Epithelial cell of esophagus (primary cell): ENCODE results near the gene SHKBP1.

Experiments
- DNase-seq: peaks from one replicate; pipeline ENCODE4 v3.0.0; 2010; ENCODE audit warnings: low read depth
- H3K4me3 ChIP-seq: 2 replicates; pipeline ENCODE4 v1.5.1; 2011; ENCODE audit warnings: mild to moderate bottlenecking, low read length, control low read depth
- CTCF ChIP-seq: IDR thresholded peaks from 2 replicates; pipeline ENCODE4 v1.5.1; 2011; ENCODE audit warnings: low read depth, mild to moderate bottlenecking, low read length, control low read depth, inconsistent platforms; ENCODE audit not compliant: insufficient read depth; ENCODE audit errors: missing control alignments

SHKBP1 gene

GRCh38 chr19:40549007-40549708 is 27.5 kb upstream of the SHKBP1 start:
- peak; percentile 69 for DNase-seq
- no peak overlapping the region for H3K4me3 ChIP-seq
- TF ChIP-seq CTCF: peak; percentile 47

GRCh38 chr19:40550951-40551350 is 25.7 kb upstream of the SHKBP1 start:
- H3K4me3 ChIP-seq: no peak overlapping the region
- no peak for TF ChIP-seq CTCF
- no peak for DNase-seq

- DNase-seq: no peak
- no peak for TF ChIP-seq CTCF
- H3K4me3 ChIP-seq: no peak overlapping the region
These were observed 23.8 kb upstream of the SHKBP1 start for GRCh38 chr19:40552848-40553247.

GRCh38 chr19:40553885-40554857 is 22.5 kb upstream of the SHKBP1 start:
- no peak for TF ChIP-seq CTCF
- H3K4me3 ChIP-seq: no peak overlapping the region
- peak; percentile 30 for DNase-seq

- TF ChIP-seq CTCF: no peak
- no peak overlapping the region for H3K4me3 ChIP-seq
- no peak for DNase-seq
These were observed 20.5 kb upstream of the SHKBP1 start for GRCh38 chr19:40555978-40556689.

- no peak for DNase-seq
These were observed 19.6 kb upstream of the SHKBP1 start for GRCh38 chr19:40556953-40557530.

More at GRCh38 chr19:40556953-40557530, 19.6 kb upstream of the SHKBP1 start:
- no peak overlapping the region for H3K4me3 ChIP-seq
- TF ChIP-seq CTCF: no peak
